Activated T-cell treated with anti-CD3 and anti-CD28 coated beads, Interleukin-2, amount 50 U/mL, for 1 hour (primary cell): ENCODE measurements around the gene TMUB1.

Experiments used
- DNase-seq: peaks from one replicate; pipeline ENCODE4 v3.0.0-alpha.2; 2020

Gene TMUB1

DNA sequence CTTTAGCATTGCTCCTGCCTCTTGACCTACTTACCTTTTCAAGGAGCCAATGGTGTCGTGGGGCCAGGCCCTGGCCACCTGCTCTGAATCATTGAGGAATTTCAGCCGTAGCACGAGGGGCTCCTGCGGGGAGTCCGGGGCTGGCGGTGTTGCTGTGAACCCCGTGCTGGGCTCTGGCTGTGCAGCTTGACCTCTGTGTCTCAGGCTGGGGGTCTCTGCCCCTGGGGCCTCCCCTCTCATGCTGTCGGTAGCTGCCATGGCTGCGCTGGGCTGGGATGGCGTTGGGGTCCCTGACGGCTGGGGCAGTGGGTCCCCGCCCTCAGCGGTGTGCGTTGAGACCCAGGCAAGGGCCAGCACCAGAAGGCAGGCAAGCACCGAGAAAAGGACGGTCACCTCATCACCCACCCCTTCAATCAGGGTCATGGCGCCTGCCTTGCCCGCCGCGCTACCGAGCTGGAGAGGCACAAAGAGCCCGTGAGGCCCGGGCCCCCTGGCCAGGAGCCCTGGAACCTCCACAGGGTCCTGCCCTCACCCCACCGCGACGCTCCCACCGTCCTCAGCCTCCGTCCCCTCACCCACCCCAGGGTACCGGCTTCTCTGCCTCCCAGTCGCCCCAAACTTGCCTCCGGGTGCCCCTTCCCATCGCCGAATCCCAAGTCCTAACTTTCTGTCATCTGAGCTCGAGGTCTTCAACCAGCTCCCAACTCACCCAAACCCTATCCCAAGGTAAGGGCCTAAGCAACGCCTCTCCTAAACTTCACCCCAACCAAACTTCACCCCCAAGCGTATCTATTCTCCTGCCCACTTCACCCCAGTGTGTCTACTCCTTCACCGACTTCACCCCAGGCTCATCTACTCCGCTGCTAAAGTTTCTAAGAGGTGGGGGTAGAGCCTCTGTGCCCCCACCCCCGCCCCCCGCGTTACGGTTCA lies 887 bp downstream of the TMUB1 start:
- no peak for DNase-seq

DNA sequence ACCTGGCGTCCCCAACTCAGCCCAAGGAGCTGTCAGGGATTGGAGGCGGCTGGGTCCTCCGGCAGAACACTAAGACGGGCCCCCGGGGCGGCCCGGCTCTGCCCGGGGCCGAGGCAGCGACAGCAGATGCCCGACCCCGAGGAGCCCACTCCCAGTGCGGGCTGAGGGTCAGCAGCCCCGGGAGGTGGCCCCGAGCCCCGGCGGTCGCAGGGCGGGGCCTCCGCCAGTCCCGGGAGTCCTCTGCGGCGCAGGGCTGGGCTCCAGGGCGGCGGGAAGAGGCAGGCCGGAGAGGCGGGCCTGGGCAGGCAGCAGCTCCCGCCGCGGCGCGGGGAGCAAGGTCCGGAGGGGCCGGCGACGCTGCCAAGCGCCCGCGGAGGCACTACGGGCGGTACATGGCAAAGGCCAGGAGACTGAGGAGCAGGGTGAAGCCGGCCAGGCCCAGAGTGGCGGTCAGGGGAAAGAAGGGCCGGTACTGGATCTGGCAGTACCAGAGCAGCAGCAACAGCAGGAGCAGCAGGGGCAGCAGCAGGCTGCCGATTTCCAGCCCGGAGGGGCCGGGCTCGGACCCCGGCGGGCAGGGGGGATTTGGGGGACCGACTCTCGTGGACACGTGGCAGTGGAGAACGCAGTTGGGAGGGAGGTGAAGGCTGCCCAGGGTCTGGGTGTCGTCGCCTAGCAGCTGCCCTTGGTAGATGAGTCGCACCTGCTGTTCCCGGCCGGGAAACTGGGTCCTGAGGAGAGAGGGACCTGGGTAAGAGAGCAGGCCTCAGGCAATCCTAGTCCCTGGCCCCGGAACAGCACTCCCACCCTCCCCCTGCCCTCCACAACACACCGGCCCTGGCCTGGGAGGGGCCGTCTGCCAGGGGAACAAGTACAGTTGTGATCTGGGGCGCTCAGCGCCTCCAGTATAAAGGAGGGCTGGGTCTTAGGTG lies 1.9 kb downstream of the TMUB1 start:
- DNase-seq = no peak

DNA sequence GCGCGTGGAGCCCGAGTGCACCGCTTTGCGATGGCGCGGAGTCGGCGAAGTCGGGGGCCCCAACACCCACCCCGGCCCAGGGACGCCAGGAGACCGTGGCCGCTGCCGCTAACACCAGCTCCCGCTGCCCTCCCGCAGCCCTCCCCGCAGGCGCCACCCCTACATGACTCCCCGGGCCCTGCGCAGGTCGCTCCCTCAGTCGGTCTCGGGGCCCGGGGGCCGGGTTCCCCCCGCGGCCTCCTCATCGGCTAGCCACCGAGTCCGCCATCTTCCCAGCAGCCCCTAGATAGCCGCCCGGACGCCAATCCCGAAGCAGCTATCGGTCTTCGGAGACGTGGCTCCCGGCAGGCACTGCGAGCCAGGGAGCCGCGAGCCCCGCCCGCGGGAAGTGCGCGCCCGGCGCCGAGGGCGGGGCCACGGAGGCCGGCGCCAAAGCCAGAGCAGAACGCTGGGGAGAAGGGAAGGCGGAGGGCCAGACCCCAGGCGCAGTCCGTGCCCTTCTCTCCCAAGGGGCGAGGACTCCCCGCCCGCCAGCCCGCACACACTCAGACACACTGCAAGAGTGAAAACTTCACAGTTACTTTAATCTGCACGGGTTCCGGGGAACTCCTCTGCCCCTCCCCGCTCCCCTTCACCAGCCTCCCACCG lies 2.6 kb downstream of the TMUB1 start, which contains the start of gene FASTK:
TSS of gene FASTK (minus strand) at position 288 of the 648 bp plus-strand sequence. CDS start at position 245, 43 bp downstream.
- DNase-seq = peak; percentile 84

GRCh38 chr7:151080067-151080521 lies 3.2 kb downstream of the TMUB1 start:
- DNase-seq = no peak

DNA sequence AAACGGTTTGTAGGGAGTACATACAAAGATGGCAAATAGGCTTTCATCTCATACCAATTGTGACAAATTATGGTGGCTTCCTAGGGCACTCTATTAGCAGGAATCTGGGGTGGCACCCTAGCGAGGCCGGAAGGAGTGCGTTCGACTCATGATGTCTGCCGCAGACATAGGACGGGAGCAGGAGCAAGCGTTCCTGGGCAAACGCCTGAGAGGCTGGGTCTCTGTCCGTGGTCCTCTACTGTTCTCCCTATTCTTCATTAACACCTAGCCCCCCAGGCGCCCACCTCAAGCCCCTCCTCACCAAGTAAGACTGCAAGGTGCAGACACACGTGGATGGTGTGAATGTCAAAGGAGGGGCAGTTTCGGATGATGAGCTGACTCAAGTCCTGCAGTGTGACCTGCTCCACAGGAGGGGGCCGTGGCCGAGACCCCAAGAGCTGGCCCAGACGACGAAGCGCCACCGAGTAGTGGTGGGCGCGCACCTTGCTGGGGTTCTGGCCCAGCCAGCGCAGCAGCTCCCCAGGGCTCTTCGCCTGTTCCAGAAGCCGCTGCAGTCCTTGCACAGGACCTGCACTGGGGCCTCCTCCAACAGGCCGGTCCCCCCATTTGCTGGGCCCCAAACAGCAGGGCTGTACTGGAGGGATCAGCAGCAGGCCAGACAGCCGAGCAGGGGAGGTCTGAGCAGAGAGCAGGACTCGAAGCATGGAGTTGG lies 3.9 kb downstream of the TMUB1 start:
- no peak for DNase-seq

DNA sequence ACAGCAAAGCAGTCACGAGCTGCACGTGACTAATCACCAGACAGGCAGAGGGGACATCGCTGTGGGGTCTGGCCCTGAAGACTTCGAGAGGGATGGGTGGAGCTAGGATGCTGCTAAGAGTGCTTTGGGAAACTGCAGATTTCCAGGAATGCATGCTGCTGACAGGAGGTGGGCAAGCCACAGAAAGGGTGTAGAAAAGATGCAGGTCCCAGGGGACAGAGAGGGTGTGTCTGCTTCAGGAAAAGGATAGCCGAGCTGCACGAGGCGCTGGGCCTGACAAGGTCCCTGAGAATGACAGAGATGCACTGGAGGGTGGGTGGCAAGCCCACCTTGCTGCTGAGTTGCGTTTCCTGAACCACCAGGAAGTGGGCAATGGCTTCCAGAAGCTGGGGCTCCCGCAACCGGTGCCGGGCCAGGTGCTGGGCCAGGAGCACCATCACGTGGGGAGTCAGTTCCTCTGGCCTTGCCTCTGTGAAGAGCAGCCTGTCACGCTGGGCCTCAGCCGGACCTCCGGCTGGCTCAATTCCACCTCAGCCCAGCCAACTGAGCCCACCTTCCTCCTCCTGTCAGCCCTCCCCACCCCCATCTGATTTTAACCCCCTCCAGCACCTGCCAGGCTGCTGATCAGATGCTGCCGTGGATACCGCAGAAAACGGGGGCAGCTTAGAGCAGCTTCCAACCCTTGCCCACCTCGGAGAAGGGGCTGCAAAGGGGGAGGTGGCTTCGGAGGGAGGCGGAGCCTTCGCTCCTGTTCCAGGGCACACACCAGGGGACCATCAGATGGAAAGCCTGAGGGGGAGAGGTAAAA lies 4.9 kb downstream of the TMUB1 start:
- no peak for DNase-seq

GRCh38 chr7:151077705-151078232 lies 5.5 kb downstream of the TMUB1 start:
- DNase-seq = no peak

DNA sequence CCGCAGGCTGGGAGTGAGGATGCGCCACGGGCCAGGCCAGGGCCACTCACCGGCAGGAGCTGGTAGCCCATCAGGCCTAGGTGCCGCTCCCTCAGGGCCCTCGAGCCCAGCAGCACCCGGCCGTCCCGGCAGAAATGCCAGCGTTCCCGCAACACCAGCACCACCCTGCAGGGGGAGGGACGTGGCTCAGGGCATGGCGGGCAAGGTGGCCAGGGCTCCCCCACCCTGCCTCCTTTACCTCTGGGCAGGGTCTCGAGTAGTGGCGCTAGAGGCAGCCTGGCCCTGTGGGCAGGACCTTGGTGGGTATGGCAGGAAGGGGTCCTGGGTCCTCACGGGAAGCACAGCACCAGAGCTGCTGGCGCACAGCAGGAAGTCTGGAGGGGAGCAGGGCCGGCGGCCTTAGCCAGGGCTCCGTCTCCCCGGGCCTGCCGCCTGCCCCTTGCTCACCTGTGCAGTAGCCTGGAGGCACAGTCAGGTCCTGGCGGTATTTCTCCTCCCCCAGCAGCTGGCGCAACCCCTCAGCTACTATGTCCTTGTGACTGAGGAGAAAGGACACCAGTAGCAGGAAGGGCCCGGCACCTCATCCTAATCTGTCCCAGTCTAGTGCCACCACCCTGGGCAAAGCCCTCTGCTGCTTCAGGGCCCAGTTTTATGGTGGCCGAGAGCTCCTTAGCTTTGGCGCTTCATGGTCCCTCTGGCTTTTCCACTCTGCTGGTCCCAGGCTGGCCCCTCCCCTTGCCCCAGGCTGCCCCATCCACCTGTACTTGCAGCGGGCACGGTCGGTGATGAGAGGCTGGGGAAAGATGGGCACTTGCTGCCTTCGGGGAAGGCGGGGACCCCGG lies 6.2 kb downstream of the TMUB1 start:
- no peak for DNase-seq

- no peak for DNase-seq
These were observed 7.3 kb downstream of the TMUB1 start for GRCh38 chr7:151075978-151076426.

- no peak for DNase-seq
These were observed 7.7 kb downstream of the TMUB1 start for GRCh38 chr7:151075662-151075971.

DNA sequence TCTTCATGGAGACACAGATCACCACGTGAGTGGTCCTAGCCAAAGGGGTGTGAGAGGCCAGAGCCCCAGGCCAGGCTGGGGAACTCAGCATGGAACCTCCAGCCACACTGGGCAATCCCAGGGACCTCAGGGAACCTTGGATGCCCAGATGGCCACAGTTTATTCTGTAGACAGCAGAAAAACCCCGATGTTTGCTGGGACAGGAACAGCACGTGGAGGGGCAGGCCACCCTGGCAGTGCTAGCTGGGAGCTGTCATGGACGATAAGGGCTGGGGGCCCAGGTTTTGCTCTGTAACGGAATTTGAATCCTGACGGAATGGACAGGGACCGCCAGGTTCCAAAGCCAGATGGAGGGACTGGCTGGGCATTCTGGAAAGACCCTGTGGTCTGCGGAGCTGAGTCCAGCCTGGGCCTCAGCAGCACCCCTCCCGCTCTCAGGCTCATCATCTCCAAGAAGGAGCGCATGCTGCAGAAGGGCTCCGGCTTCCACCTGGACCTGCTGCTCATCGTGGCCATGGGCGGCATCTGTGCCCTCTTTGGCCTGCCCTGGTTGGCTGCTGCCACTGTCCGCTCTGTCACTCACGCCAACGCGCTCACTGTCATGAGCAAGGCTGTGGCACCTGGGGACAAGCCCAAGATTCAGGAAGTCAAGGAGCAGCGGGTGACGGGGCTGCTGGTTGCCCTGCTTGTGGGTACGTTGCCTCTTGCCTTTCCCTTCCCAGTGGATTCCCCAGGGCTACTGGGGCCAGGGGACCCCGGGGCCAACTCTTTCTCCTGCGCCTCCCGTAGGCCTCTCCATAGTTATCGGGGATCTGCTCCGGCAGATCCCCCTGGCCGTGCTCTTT lies 8.3 kb downstream of the TMUB1 start:
- DNase-seq = no peak

DNA sequence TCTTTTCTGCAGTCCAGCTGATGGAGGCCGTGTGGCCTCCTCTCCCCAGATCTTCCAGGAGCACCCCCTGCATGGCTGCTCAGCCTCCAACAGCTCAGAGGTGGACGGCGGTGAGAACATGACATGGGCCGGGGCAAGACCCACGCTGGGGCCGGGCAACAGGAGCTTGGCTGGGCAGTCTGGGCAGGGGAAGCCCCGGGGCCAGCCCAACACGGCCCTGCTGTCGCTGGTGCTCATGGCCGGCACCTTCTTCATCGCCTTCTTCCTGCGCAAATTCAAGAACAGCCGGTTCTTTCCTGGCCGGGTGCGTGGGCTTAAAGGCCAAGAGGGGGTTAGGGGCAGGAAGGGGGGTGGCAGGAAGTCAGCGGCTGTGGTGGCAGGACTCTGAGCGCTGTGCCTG lies 9.3 kb downstream of the TMUB1 start:
- no peak for DNase-seq

- no peak for DNase-seq
These were observed 12.0 kb downstream of the TMUB1 start for GRCh38 chr7:151071032-151071866.

DNA sequence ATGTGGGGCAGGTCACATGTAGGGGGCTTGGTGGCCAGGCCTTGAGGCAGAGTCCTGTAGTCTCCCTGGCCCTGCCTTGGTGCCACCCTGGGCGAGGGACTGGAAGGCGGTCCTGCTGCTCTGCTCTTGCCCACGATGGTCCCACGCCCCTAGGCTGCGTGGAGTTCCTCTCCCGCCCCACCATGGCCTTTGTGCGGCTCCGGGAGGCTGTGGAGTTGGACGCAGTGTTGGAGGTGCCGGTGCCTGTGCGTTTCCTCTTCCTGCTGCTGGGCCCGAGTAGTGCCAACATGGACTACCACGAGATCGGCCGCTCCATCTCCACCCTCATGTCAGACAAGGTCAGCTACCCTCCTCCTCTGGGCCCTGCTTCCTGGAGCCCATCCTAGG lies 12.7 kb downstream of the TMUB1 start:
- DNase-seq = no peak

GRCh38 chr7:151069841-151070573 lies 13.3 kb downstream of the TMUB1 start:
- DNase-seq = no peak

- DNase-seq = no peak
These were observed 15.1 kb downstream of the TMUB1 start for GRCh38 chr7:151068069-151068773.
